Measurements from ENCODE around the gene TBKBP1.
"Not testable (repeated sequence)": the region's sequence is repeated elsewhere in the genome, so short reads cannot be mapped to it uniquely, and the experiment has no call there.

The TBKBP1 gene

GRCh38 chr17:47678196-47678595 lies 15.8 kb upstream of the TBKBP1 start:
- no peak for DNase-seq

GRCh38 chr17:47682138-47682537 lies 11.8 kb upstream of the TBKBP1 start:
- no peak for DNase-seq

GRCh38 chr17:47682727-47683126 lies 11.2 kb upstream of the TBKBP1 start:
- not testable (repeated sequence) for DNase-seq

GRCh38 chr17:47684025-47684424 lies 9.9 kb upstream of the TBKBP1 start:
- DNase-seq, result no peak

- DNase-seq, result no peak
Measured at GRCh38 chr17:47684535-47685193, 9.3 kb upstream of the TBKBP1 start.

- DNase-seq, result no peak
Measured at GRCh38 chr17:47685556-47686275, 8.2 kb upstream of the TBKBP1 start.

- DNase-seq, result no peak
Measured at GRCh38 chr17:47686276-47686635, 7.7 kb upstream of the TBKBP1 start.

- no peak for DNase-seq
Measured at GRCh38 chr17:47686664-47687327, 7.2 kb upstream of the TBKBP1 start.

GRCh38 chr17:47687328-47687690 lies 6.7 kb upstream of the TBKBP1 start:
- no peak for DNase-seq

- DNase-seq, result no peak
Measured at GRCh38 chr17:47687748-47688147, 6.2 kb upstream of the TBKBP1 start.

GRCh38 chr17:47690121-47690520 lies 3.8 kb upstream of the TBKBP1 start:
- no peak for DNase-seq

GRCh38 chr17:47692137-47692894 lies 1.6 kb upstream of the TBKBP1 start:
- DNase-seq, result no peak

GRCh38 chr17:47692895-47693730 lies 848 bp upstream of the TBKBP1 start:
- no peak for DNase-seq

- DNase-seq, result peak; percentile 58
Measured at GRCh38 chr17:47694581-47695428, 844 bp downstream of the TBKBP1 start.

- no peak for DNase-seq
Measured at GRCh38 chr17:47695429-47696376, 1.7 kb downstream of the TBKBP1 start.

GRCh38 chr17:47696717-47697642 lies 3.0 kb downstream of the TBKBP1 start:
- no peak for DNase-seq

GRCh38 chr17:47697906-47698711 lies 4.1 kb downstream of the TBKBP1 start:
- no peak for DNase-seq
